Endodermal cell (in vitro differentiated cells): ENCODE data around the gene SCNM1. TPM values are rescaled to one million over a fixed set of nuclear protein-coding genes. Genes with fewer than 3 reads are reported as not detected.

Experiments
- DNase-seq: peaks from one replicate; pipeline ENCODE4 v3.0.0-alpha.2; 2017
- H3K27ac ChIP-seq: 2 replicates; pipeline ENCODE4 v1.5.1; 2013; ENCODE audit warnings: mild to moderate bottlenecking, low read depth, low read length, moderate library complexity
- H3K27me3 ChIP-seq: 2 replicates; pipeline ENCODE4 v1.6.1; 2013; ENCODE audit warnings: mild to moderate bottlenecking, low read length, moderate library complexity; ENCODE audit not compliant: insufficient read depth, control insufficient read depth, poor library complexity, severe bottlenecking
- H3K36me3 ChIP-seq: 2 replicates; pipeline ENCODE4 v1.7.0; 2013; ENCODE audit warnings: mild to moderate bottlenecking, low read length, moderate library complexity; ENCODE audit not compliant: control insufficient read depth, insufficient read depth
- H3K4me1 ChIP-seq: one replicate; pipeline ENCODE4 v1.7.0; 2013; ENCODE audit warnings: low read length; ENCODE audit not compliant: control insufficient read depth, insufficient read depth
- H3K4me3 ChIP-seq: 2 replicates; pipeline ENCODE4 v1.5.1; 2013; ENCODE audit warnings: mild to moderate bottlenecking, low read length, moderate library complexity
- H3K9ac ChIP-seq: 2 replicates; pipeline ENCODE4 v1.6.1; 2013; ENCODE audit warnings: mild to moderate bottlenecking, low read length, moderate library complexity; ENCODE audit not compliant: poor library complexity, severe bottlenecking; ENCODE audit errors: extremely low read depth
- H3K9me3 ChIP-seq: 2 replicates; pipeline ENCODE4 v1.6.1; 2013; ENCODE audit warnings: mild to moderate bottlenecking, low read length, moderate library complexity; ENCODE audit not compliant: control insufficient read depth
- H3K27ac Mint-ChIP-seq: 2 replicates; pipeline ENCODE4 v1.8.0; 2020; ENCODE audit warnings: mixed read lengths
- H3K27me3 Mint-ChIP-seq: 2 replicates; pipeline ENCODE4 v1.8.0; 2021; ENCODE audit warnings: mild to moderate bottlenecking, mixed read lengths; ENCODE audit not compliant: insufficient read depth
- H3K36me3 Mint-ChIP-seq: 2 replicates; pipeline ENCODE4 v1.8.0; 2020; ENCODE audit warnings: low read depth, mixed read lengths
- H3K4me1 Mint-ChIP-seq: 2 replicates; pipeline ENCODE4 v1.8.0; 2020; ENCODE audit warnings: mixed read lengths
- H3K4me3 Mint-ChIP-seq: 2 replicates; pipeline ENCODE4 v1.8.0; 2020; ENCODE audit warnings: mild to moderate bottlenecking, moderate library complexity, mixed read lengths
- H3K9me3 Mint-ChIP-seq: 2 replicates; pipeline ENCODE4 v1.8.0; 2020; ENCODE audit warnings: mild to moderate bottlenecking, mixed read lengths
- CTCF ChIP-seq: fragments of 200-600 bp; sonication (generic); conservative IDR thresholded peaks from 2 replicates; pipeline ENCODE4 v1.5.0; 2021; ENCODE audit warnings: antibody characterized with exemption, mild to moderate bottlenecking
- WGBS, 2 experiments: methylation state at CpG; one replicate each; pipeline versions ENCODE4 v1.1.5 to v1.1.7; 2013; ENCODE audit warnings: missing lambda C conversion rate in 2 of 2, mixed read lengths in 1 of 2; ENCODE audit not compliant: insufficient coverage in 1 of 2, insufficient read length in 1 of 2; 5-methylcytosine and 5-hydroxymethylcytosine counted together
- total RNA-seq, 2 donors: library from RNA; stranded (reverse); fragmentation: NEBNext Ultra II Directional in 1 of 2; extraction: Animal tissue kit (Norgen Biotek cat#: 25700) in 1 of 2; gene quantifications; 2 replicates in 1 of 2; 3 replicates in 1 of 2; pipeline ENCODE4 v1.2.1, GENCODE V29; 2021

Gene SCNM1
- total RNA-seq, 2 donors from 2014 or later = 41.1 to 44.8 TPM

GRCh38 chr1:151189637-151190445 is 23.9 kb downstream of the SCNM1 start, which contains the start of gene VPS72:
TSS of gene VPS72 (minus strand) at chr1:151190197. CDS start at chr1:151190121, 76 bp downstream.
- Histone ChIP-seq H3K4me3 (peak within 1 kb of the TSS; percentile 89), H3K9ac (peak within 1 kb of the TSS; percentile 88), H3K27me3 (peaks cover 8% of the 10 kb centered on the region), H3K36me3 (peaks cover 12% of the 10 kb centered on the region), H3K27ac (peak within 1 kb of the TSS; percentile 95), H3K4me1 (no peaks in the 10 kb centered on the region), H3K9me3 (no peaks in the 10 kb centered on the region)
- H3K9me3 Mint-ChIP-seq = no peaks in the 10 kb centered on the region
- peak; percentile 14 for TF ChIP-seq CTCF
- WGBS, 2 experiments = 1 to 2% methylated on average over 32 to 41 of the region's 42 CpGs
- peaks cover 12% of the 10 kb centered on the region for H3K36me3 Mint-ChIP-seq
- H3K4me1 Mint-ChIP-seq = peaks cover 9% of the 10 kb centered on the region
- H3K27me3 Mint-ChIP-seq = peaks cover 3% of the 10 kb centered on the region
- H3K4me3 Mint-ChIP-seq = peak within 1 kb of the TSS; percentile 94
- DNase-seq = peak; percentile 94
- peak within 1 kb of the TSS; percentile 98 for H3K27ac Mint-ChIP-seq

GRCh38 chr1:151192047-151192446 is 26.1 kb downstream of the SCNM1 start:
- no peak overlapping the region for H3K27ac ChIP-seq

GRCh38 chr1:151193304-151193703 is 27.4 kb downstream of the SCNM1 start:
- WGBS, 2 experiments = 91 to 100% methylated on average over 2 to 6 of the region's 6 CpGs
- H3K4me1 ChIP-seq = no peaks in the 10 kb centered on the region
- no peak overlapping the region for H3K9ac ChIP-seq
- H3K27me3 ChIP-seq = peaks cover 8% of the 10 kb centered on the region
- Mint-ChIP-seq H3K27ac (no peak overlapping the region), H3K27me3 (peaks cover 3% of the 10 kb centered on the region), H3K4me1 (peaks cover 13% of the 10 kb centered on the region), H3K4me3 (no peak overlapping the region), H3K9me3 (no peaks in the 10 kb centered on the region), H3K36me3 (no peaks in the 10 kb centered on the region)
- no peak for TF ChIP-seq CTCF
- H3K4me3 ChIP-seq = no peak overlapping the region
- DNase-seq = no peak
- no peak overlapping the region for H3K27ac ChIP-seq
- H3K36me3 ChIP-seq = no peaks in the 10 kb centered on the region
- no peaks in the 10 kb centered on the region for H3K9me3 ChIP-seq

More at GRCh38 chr1:151192047-151192446, 26.1 kb downstream of the SCNM1 start:
- WGBS, 2 experiments = 67 to 89% methylated on average over 3 to 7 of the region's 7 CpGs
- H3K4me1 Mint-ChIP-seq = peaks cover 9% of the 10 kb centered on the region
- no peak overlapping the region for H3K4me3 Mint-ChIP-seq
- no peaks in the 10 kb centered on the region for H3K36me3 Mint-ChIP-seq
- H3K9me3 ChIP-seq = no peaks in the 10 kb centered on the region
- no peak for DNase-seq
- no peak for TF ChIP-seq CTCF
- H3K9me3 Mint-ChIP-seq = no peaks in the 10 kb centered on the region
- no peaks in the 10 kb centered on the region for H3K36me3 ChIP-seq
- H3K4me3 ChIP-seq = no peak overlapping the region
- peaks cover 3% of the 10 kb centered on the region for H3K27me3 Mint-ChIP-seq
- no peak overlapping the region for H3K9ac ChIP-seq
- H3K27ac Mint-ChIP-seq = no peak overlapping the region
- no peaks in the 10 kb centered on the region for H3K4me1 ChIP-seq
- peaks cover 8% of the 10 kb centered on the region for H3K27me3 ChIP-seq
